CD4-positive, alpha-beta T cell (primary cell): ENCODE measurements around the gene FOXP4. TPM values are rescaled to one million over a fixed set of nuclear protein-coding genes. Genes with fewer than 3 reads are reported as not detected.

Experiments
- ATAC-seq: fragments of 200-7000 bp; cut with Tn5 transposase; one replicate; pipeline ENCODE4 v1.10.0; 2022; ENCODE audit warnings: mild to moderate bottlenecking; ENCODE audit not compliant: poor library complexity
- CTCF ChIA-PET: fragments of 350-600 bp; sonication (Branson Sonifier 250); formaldehyde crosslinking; loops from one replicate; lab custom pipeline; 2021; ENCODE audit warnings: antibody characterized with exemption, inconsistent platforms; lab: Charles Lee
- POLR2A ChIA-PET: fragments of 350-600 bp; sonication (Branson Sonifier 250); formaldehyde crosslinking; loops from one replicate; lab custom pipeline; 2021; ENCODE audit warnings: antibody characterized with exemption, inconsistent platforms; lab: Charles Lee
- DNase-seq, 14 experiments: peaks; one replicate each; pipeline ENCODE4 v3.0.0-alpha.2; 2013 to 2020; ENCODE audit warnings: mixed read lengths in 2 of 14
- H3K27ac ChIP-seq, 2 donors: one replicate each; pipeline versions ENCODE4 v1.5.1 to v1.7.0; 2013; ENCODE audit warnings: low read length in 2 of 2, low read depth in 1 of 2, mild to moderate bottlenecking in 1 of 2
- H3K27me3 ChIP-seq, 2 experiments: 1 replicate in 1 of 2; 2 replicates in 1 of 2; pipeline versions ENCODE4 v1.6.1 to v1.7.0; 2013; ENCODE audit warnings: low read length in 2 of 2, control low read depth in 1 of 2, mild to moderate bottlenecking in 1 of 2, moderate library complexity in 1 of 2; ENCODE audit not compliant: insufficient read depth in 2 of 2, control insufficient read depth in 1 of 2
- H3K36me3 ChIP-seq: one replicate; pipeline ENCODE4 v1.6.1; 2013; ENCODE audit warnings: low read length, control low read depth; ENCODE audit not compliant: insufficient read depth
- H3K4me1 ChIP-seq: one replicate; pipeline ENCODE4 v1.6.1; 2013; ENCODE audit warnings: low read length, control low read depth; ENCODE audit not compliant: insufficient read depth
- H3K4me3 ChIP-seq: one replicate; pipeline ENCODE4 v1.5.1; 2013; ENCODE audit warnings: mild to moderate bottlenecking, low read length, moderate library complexity
- H3K9me3 ChIP-seq, 2 experiments: 1 replicate in 1 of 2; 2 replicates in 1 of 2; pipeline versions ENCODE4 v1.6.1 to v1.7.0; 2013; ENCODE audit warnings: low read length in 2 of 2, mild to moderate bottlenecking in 2 of 2, control low read depth in 1 of 2, moderate library complexity in 1 of 2; ENCODE audit not compliant: control insufficient read depth in 1 of 2, insufficient read depth in 1 of 2
- H3K27ac Mint-ChIP-seq: one replicate; pipeline ENCODE4 v1.8.0; 2020; ENCODE audit warnings: mixed read lengths
- H3K27me3 Mint-ChIP-seq: one replicate; pipeline ENCODE4 v1.8.0; 2021; ENCODE audit warnings: mixed read lengths
- H3K36me3 Mint-ChIP-seq: one replicate; pipeline ENCODE4 v1.8.0; 2021; ENCODE audit warnings: low read depth, mixed read lengths
- H3K4me1 Mint-ChIP-seq: one replicate; pipeline ENCODE4 v1.8.0; 2021; ENCODE audit warnings: low read depth, mixed read lengths
- H3K4me3 Mint-ChIP-seq: one replicate; pipeline ENCODE4 v1.8.0; 2020; ENCODE audit warnings: mild to moderate bottlenecking, mixed read lengths
- H3K9me3 Mint-ChIP-seq: one replicate; pipeline ENCODE4 v1.8.0; 2020; ENCODE audit warnings: mixed read lengths
- CTCF ChIP-seq: fragments of 200-600 bp; IDR thresholded peaks from one replicate; pipeline ENCODE4 v1.8.0; 2022; ENCODE audit warnings: antibody characterized with exemption, mild to moderate bottlenecking
- intact Hi-C, 2 experiments: fragments of 100-400 bp; cut with DNase I in 1 of 2; cut with micrococcal nuclease in 1 of 2; formaldehyde crosslinking; loops; one replicate each; pipeline versions ENCODE4 v1.15.1 to v1.9.0; 2023 to 2025; cut with DNase I, micrococcal nuclease
- total RNA-seq, 174 experiments: library from RNA in 2 of 174; stranded (reverse) in 2 of 174; gene quantifications; one replicate each; pipeline ENCODE4 v1.2.3 and lab custom pipeline; 2021 to 2026

Gene FOXP4
- total RNA-seq, 2 experiments from 2014 or later: 3.7 to 3.9 TPM

- Mint-ChIP-seq H3K27ac (no peak overlapping the region), H3K4me3 (no peak overlapping the region), H3K9me3 (no peaks in the 10 kb centered on the region), H3K36me3 (peaks cover 4% of the 10 kb centered on the region), H3K4me1 (peaks cover 16% of the 10 kb centered on the region), H3K27me3 (peaks cover 21% of the 10 kb centered on the region)
- Histone ChIP-seq H3K36me3 (peaks cover 3% of the 10 kb centered on the region), H3K27ac (no peak overlapping the region), H3K4me3 (no peak overlapping the region), H3K27me3 (peaks cover 17 to 22% of the 10 kb centered on the region in 2 experiments), H3K9me3 (peaks cover 0 to 12% of the 10 kb centered on the region in 2 experiments), H3K4me1 (peaks cover 25% of the 10 kb centered on the region)
- intact Hi-C loops: no loop called here
- POLR2A ChIA-PET: no interaction called here
- ATAC-seq (no peak), DNase-seq (no peak)
- CTCF ChIA-PET: no interaction called here
- TF ChIP-seq CTCF: no peak
These were observed 5.7 kb downstream of the FOXP4 start for GRCh38 chr6:41551857-41552256.

GRCh38 chr6:41552723-41553122 lies 6.5 kb downstream of the FOXP4 start:
- Mint-ChIP-seq H3K4me3 (no peak overlapping the region), H3K4me1 (peaks cover 11% of the 10 kb centered on the region), H3K9me3 (no peaks in the 10 kb centered on the region), H3K27me3 (peaks cover 17% of the 10 kb centered on the region), H3K27ac (no peak overlapping the region), H3K36me3 (peaks cover 4% of the 10 kb centered on the region)
- DNase-seq: no peak
- ChIA-PET POLR2A (no interaction called here), CTCF (no interaction called here)
- no peak for ATAC-seq
- H3K27me3 ChIP-seq: peaks cover 15 to 19% of the 10 kb centered on the region in 2 experiments
- H3K36me3 ChIP-seq: peaks cover 3% of the 10 kb centered on the region
- peaks cover 18% of the 10 kb centered on the region for H3K4me1 ChIP-seq
- H3K9me3 ChIP-seq: peaks cover 0 to 10% of the 10 kb centered on the region in 2 experiments
- TF ChIP-seq CTCF: no peak
- intact Hi-C loops: no loop called here
- no peak overlapping the region for H3K27ac ChIP-seq
- no peak overlapping the region for H3K4me3 ChIP-seq

- Mint-ChIP-seq H3K4me1 (peaks cover 6% of the 10 kb centered on the region), H3K9me3 (no peaks in the 10 kb centered on the region), H3K27me3 (peaks cover 9% of the 10 kb centered on the region), H3K4me3 (no peak overlapping the region), H3K36me3 (peaks cover 4% of the 10 kb centered on the region), H3K27ac (no peak overlapping the region)
- Histone ChIP-seq H3K27ac (no peak overlapping the region), H3K4me3 (no peak overlapping the region), H3K27me3 (peaks cover 7 to 11% of the 10 kb centered on the region in 2 experiments), H3K4me1 (peaks cover 10% of the 10 kb centered on the region), H3K9me3 (peaks cover 0 to 2% of the 10 kb centered on the region in 2 experiments), H3K36me3 (peaks cover 3% of the 10 kb centered on the region)
- ChIA-PET CTCF (no interaction called here), POLR2A (no interaction called here)
- DNase-seq: no peak
- no peak for ATAC-seq
- TF ChIP-seq CTCF: no peak
- intact Hi-C loops: no loop called here
These were observed 7.3 kb downstream of the FOXP4 start for GRCh38 chr6:41553405-41553999.
